Liver (tissue), 9 donors: ENCODE results near the gene SMPDL3B. TPM values are rescaled to one million over a fixed set of nuclear protein-coding genes. Genes with fewer than 3 reads are reported as not detected.
A peak's percentile ranks its signal among the peaks of the same experiment; 100 is the strongest.

Experiments
- DNase-seq: peaks from one replicate; pipeline ENCODE4 v3.0.0-alpha.2; 2017; ENCODE audit warnings: low spot score
- H3K27ac ChIP-seq, 2 donors: one replicate each; pipeline ENCODE4 v1.7.0; 2013; ENCODE audit warnings: inconsistent platforms in 2 of 2, low read length in 2 of 2, control low read depth in 1 of 2, low read depth in 1 of 2, mild to moderate bottlenecking in 1 of 2
- H3K27me3 ChIP-seq, 4 donors: one replicate each; pipeline versions ENCODE4 v1.6.1 to v1.7.0; 2013; ENCODE audit warnings: low read length in 3 of 4, inconsistent platforms in 1 of 4, mild to moderate bottlenecking in 1 of 4, moderate library complexity in 1 of 4; ENCODE audit not compliant: control insufficient read depth in 4 of 4, insufficient read depth in 4 of 4
- H3K36me3 ChIP-seq, 4 donors: one replicate each; pipeline versions ENCODE4 v1.6.1 to v1.7.0; 2013; ENCODE audit warnings: low read length in 3 of 4, mild to moderate bottlenecking in 3 of 4, low read depth in 1 of 4, moderate library complexity in 1 of 4; ENCODE audit not compliant: control insufficient read depth in 4 of 4, insufficient read depth in 3 of 4
- H3K4me1 ChIP-seq, 4 donors: one replicate each; pipeline versions ENCODE4 v1.6.1 to v1.7.0; 2013; ENCODE audit warnings: low read length in 3 of 4, mild to moderate bottlenecking in 3 of 4, moderate library complexity in 1 of 4; ENCODE audit not compliant: control insufficient read depth in 4 of 4, insufficient read depth in 4 of 4
- H3K4me3 ChIP-seq, 3 donors: one replicate each; pipeline versions ENCODE4 v1.6.1 to v1.7.0; 2013; ENCODE audit warnings: low read length in 3 of 3, control low read depth in 1 of 3, low read depth in 1 of 3, mild to moderate bottlenecking in 1 of 3
- H3K9ac ChIP-seq, 2 donors: one replicate each; pipeline ENCODE4 v1.7.0; 2013; ENCODE audit warnings: low read length in 2 of 2, mild to moderate bottlenecking in 2 of 2, moderate library complexity in 2 of 2, control low read depth in 1 of 2, low read depth in 1 of 2
- H3K9me3 ChIP-seq, 4 donors: one replicate each; pipeline versions ENCODE4 v1.6.1 to v1.7.0; 2013; ENCODE audit warnings: low read length in 3 of 4; ENCODE audit not compliant: control insufficient read depth in 4 of 4
- ATF3 ChIP-seq: IDR thresholded peaks from 2 replicates; pipeline ENCODE4 v1.6.1; 2016; ENCODE audit warnings: antibody characterized with exemption
- GABPA ChIP-seq, 2 donors: IDR thresholded peaks in 1 of 2; conservative IDR thresholded peaks in 1 of 2; 2 replicates each; pipeline ENCODE4 v1.6.1; 2016; ENCODE audit warnings: antibody characterized with exemption in 2 of 2, mild to moderate bottlenecking in 1 of 2, moderate library complexity in 1 of 2
- HNF4A ChIP-seq, 2 donors: conservative IDR thresholded peaks; 2 replicates each; pipeline ENCODE4 v1.6.1; 2016; ENCODE audit warnings: antibody characterized with exemption in 2 of 2, mild to moderate bottlenecking in 2 of 2
- JUND ChIP-seq, 2 donors: IDR thresholded peaks; 2 replicates each; pipeline ENCODE4 v1.6.1; 2016; ENCODE audit warnings: antibody characterized with exemption in 2 of 2
- MAX ChIP-seq: IDR thresholded peaks from 2 replicates; pipeline ENCODE4 v1.6.1; 2016; ENCODE audit warnings: antibody characterized with exemption
- NR2F2 ChIP-seq: IDR thresholded peaks from 2 replicates; pipeline ENCODE4 v1.6.1; 2016; ENCODE audit warnings: antibody characterized with exemption
- RAD21 ChIP-seq, 2 donors: IDR thresholded peaks; 2 replicates each; pipeline ENCODE4 v1.6.1; 2016; ENCODE audit warnings: antibody characterized with exemption in 2 of 2, mild to moderate bottlenecking in 2 of 2
- SP1 ChIP-seq: IDR thresholded peaks from 2 replicates; pipeline ENCODE4 v1.6.1; 2018; ENCODE audit warnings: antibody characterized with exemption, mild to moderate bottlenecking
- TAF1 ChIP-seq: conservative IDR thresholded peaks from 2 replicates; pipeline ENCODE4 v1.6.1; 2016; ENCODE audit warnings: antibody characterized with exemption, mild to moderate bottlenecking
- YY1 ChIP-seq: IDR thresholded peaks from 2 replicates; pipeline ENCODE4 v1.6.1; 2016; ENCODE audit warnings: antibody characterized with exemption, mild to moderate bottlenecking
- ZBTB33 ChIP-seq: IDR thresholded peaks from 2 replicates; pipeline ENCODE4 v1.6.1; 2016; ENCODE audit warnings: antibody characterized with exemption
- WGBS: extraction: QIAGEN DNeasy Blood & Tissue Kit; methylation state at CpG from one replicate; pipeline ENCODE4 v1.1.7; 2013; 5-methylcytosine and 5-hydroxymethylcytosine counted together
- polyA plus RNA-seq, 2 donors: library from polyadenylated mRNA; stranded (reverse) in 1 of 2; unstranded in 1 of 2; fragments of 200-250 nt in 1 of 2; fragments of >200 nt in 1 of 2; fragmentation: Nextera tagmentation in 1 of 2; extraction: Ambion mirVana in 1 of 2; gene quantifications; one replicate each; pipeline versions ENCODE4 v1.2.1 to v1.2.3, GENCODE V29; 2013 to 2015
- total RNA-seq, 2 donors: library from RNA; depleted of rRNA; stranded (reverse); fragments of >200 nt; gene quantifications; one replicate each; pipeline ENCODE4 v1.2.3, GENCODE V29; 2014
- TF ChIP-seq, protein P1 (sequence below): fragments of 150-350 bp; IDR thresholded peaks from 2 replicates; pipeline ENCODE4 v1.5.1; 2017; ENCODE audit warnings: improper control_type of control experiment, low read depth, low read length; ENCODE audit not compliant: missing input control
- TF ChIP-seq, protein P2 (sequence below): IDR thresholded peaks from 2 replicates; pipeline ENCODE4 v1.6.1; 2016; ENCODE audit warnings: antibody characterized with exemption, mild to moderate bottlenecking
- donor health status: healthy.
- donor health status: healthy.
- donor health status: healthy.
- donor health status: healthy.
- donor health status: healthy.

SMPDL3B gene
- total and polyA plus RNA-seq, 4 donors: 0.24 to 0.37 (median 0.32) TPM

DNA sequence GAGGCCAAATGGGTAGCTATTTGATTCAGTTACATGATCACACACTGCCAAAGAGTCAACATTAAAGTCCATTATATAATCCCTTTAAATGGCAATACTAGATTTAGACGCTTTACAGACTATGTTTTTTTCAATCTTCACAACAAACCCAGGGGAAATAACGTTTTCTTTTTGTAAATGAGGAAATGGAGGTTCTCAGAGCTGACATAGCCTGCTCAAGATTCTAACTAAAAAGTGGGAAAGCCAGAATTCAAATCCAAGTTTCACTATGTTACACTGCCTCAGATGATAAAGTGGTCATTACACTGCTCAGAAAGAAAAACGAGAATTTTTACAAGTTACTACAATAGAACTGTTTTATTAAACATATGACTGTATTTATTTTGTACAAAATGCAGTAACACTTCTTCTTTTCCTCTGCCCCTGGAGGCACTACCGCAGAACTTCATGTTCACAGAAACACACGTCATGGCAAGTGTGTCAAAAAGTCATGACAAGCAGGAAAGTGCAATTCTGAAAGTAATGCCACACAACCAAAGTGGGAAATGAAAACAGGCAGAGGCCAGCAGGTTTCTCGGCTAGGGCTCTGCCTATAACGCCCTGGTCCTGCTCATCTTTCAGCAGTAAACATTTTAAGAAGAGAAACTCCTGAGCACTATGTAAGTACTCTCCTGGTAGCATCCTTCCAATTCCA lies 43.5 kb upstream of the SMPDL3B start:
- Histone ChIP-seq H3K27ac (peak overlapping the region; percentile 45 to 74), H3K4me1 (peaks cover 0 to 8% (median 0%) of the 10 kb centered on the region in 4 donors), H3K9me3 (no peaks in the 10 kb centered on the region), H3K27me3 (no peaks in the 10 kb centered on the region), H3K4me3 (no peak overlapping the region), H3K9ac (peak overlapping the region in 1 of 2 donors; percentile 42), H3K36me3 (peaks cover 7 to 53% (median 49%) of the 10 kb centered on the region in 4 donors)
- TF ChIP-seq TAF1: no peak
- TF ChIP-seq ATF3: no peak
- TF ChIP-seq YY1: peak; percentile 20
- no peak for TF ChIP-seq MAX
- no peak for TF ChIP-seq ZBTB33
- TF ChIP-seq, protein P1, sequence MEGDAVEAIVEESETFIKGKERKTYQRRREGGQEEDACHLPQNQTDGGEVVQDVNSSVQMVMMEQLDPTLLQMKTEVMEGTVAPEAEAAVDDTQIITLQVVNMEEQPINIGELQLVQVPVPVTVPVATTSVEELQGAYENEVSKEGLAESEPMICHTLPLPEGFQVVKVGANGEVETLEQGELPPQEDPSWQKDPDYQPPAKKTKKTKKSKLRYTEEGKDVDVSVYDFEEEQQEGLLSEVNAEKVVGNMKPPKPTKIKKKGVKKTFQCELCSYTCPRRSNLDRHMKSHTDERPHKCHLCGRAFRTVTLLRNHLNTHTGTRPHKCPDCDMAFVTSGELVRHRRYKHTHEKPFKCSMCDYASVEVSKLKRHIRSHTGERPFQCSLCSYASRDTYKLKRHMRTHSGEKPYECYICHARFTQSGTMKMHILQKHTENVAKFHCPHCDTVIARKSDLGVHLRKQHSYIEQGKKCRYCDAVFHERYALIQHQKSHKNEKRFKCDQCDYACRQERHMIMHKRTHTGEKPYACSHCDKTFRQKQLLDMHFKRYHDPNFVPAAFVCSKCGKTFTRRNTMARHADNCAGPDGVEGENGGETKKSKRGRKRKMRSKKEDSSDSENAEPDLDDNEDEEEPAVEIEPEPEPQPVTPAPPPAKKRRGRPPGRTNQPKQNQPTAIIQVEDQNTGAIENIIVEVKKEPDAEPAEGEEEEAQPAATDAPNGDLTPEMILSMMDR: no peak
- WGBS: 71% methylated on average over 7 of the region's 7 CpGs
- no peak for DNase-seq

GRCh38 chr1:27894521-27894920 lies 40.3 kb upstream of the SMPDL3B start:
- Histone ChIP-seq H3K36me3 (peaks cover 6 to 56% (median 54%) of the 10 kb centered on the region in 4 donors), H3K9ac (no peak overlapping the region), H3K27me3 (no peaks in the 10 kb centered on the region), H3K4me3 (no peak overlapping the region), H3K27ac (no peak overlapping the region), H3K4me1 (peaks cover 0 to 8% (median 1%) of the 10 kb centered on the region in 4 donors), H3K9me3 (no peaks in the 10 kb centered on the region)
- 86% methylated on average over 3 of the region's 3 CpGs for WGBS
- TF ChIP-seq ZBTB33 (no peak), JUND (IDR thresholded peaks at IDR 0.05) (no peak), ATF3 (no peak), NR2F2 (no peak), GABPA (IDR thresholded peaks at IDR 0.05 in 1 of 2, conservative IDR thresholded peaks at IDR 0.05 in 1 of 2) (no peak), RAD21 (IDR thresholded peaks at IDR 0.05) (no peak), SP1 (no peak), HNF4A (conservative IDR thresholded peaks at IDR 0.05) (no peak)
- TF ChIP-seq, protein P2, sequence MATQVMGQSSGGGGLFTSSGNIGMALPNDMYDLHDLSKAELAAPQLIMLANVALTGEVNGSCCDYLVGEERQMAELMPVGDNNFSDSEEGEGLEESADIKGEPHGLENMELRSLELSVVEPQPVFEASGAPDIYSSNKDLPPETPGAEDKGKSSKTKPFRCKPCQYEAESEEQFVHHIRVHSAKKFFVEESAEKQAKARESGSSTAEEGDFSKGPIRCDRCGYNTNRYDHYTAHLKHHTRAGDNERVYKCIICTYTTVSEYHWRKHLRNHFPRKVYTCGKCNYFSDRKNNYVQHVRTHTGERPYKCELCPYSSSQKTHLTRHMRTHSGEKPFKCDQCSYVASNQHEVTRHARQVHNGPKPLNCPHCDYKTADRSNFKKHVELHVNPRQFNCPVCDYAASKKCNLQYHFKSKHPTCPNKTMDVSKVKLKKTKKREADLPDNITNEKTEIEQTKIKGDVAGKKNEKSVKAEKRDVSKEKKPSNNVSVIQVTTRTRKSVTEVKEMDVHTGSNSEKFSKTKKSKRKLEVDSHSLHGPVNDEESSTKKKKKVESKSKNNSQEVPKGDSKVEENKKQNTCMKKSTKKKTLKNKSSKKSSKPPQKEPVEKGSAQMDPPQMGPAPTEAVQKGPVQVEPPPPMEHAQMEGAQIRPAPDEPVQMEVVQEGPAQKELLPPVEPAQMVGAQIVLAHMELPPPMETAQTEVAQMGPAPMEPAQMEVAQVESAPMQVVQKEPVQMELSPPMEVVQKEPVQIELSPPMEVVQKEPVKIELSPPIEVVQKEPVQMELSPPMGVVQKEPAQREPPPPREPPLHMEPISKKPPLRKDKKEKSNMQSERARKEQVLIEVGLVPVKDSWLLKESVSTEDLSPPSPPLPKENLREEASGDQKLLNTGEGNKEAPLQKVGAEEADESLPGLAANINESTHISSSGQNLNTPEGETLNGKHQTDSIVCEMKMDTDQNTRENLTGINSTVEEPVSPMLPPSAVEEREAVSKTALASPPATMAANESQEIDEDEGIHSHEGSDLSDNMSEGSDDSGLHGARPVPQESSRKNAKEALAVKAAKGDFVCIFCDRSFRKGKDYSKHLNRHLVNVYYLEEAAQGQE: no peak
- no peak for DNase-seq
